Esophagus (tissue), 2 donors: Measurements from ENCODE around the gene USP40. TPM values are rescaled to one million over a fixed set of nuclear protein-coding genes. Genes with fewer than 3 reads are reported as not detected.
"Not testable (repeated sequence)": the region's sequence is repeated elsewhere in the genome, so short reads cannot be mapped to it uniquely, and the experiment has no call there.

ENCODE experiments used
- H3K27ac ChIP-seq, 2 donors: one replicate each; pipeline ENCODE4 v1.5.1; 2013; ENCODE audit warnings: low read depth in 2 of 2, mild to moderate bottlenecking in 2 of 2, inconsistent platforms in 1 of 2, low read length in 1 of 2, moderate library complexity in 1 of 2
- H3K27me3 ChIP-seq, 2 donors: one replicate each; pipeline ENCODE4 v1.6.1; 2013; ENCODE audit warnings: low read length in 2 of 2, control low read depth in 1 of 2, mild to moderate bottlenecking in 1 of 2; ENCODE audit not compliant: insufficient read depth in 2 of 2, control insufficient read depth in 1 of 2
- H3K36me3 ChIP-seq, 2 donors: one replicate each; pipeline ENCODE4 v1.6.1; 2013; ENCODE audit warnings: low read length in 1 of 2; ENCODE audit not compliant: control insufficient read depth in 2 of 2, insufficient read depth in 2 of 2
- H3K4me1 ChIP-seq, 2 donors: one replicate each; pipeline ENCODE4 v1.6.1; 2013; ENCODE audit warnings: low read length in 1 of 2; ENCODE audit not compliant: control insufficient read depth in 2 of 2, insufficient read depth in 2 of 2
- H3K4me3 ChIP-seq, 2 donors: one replicate each; pipeline ENCODE4 v1.5.1; 2013; ENCODE audit warnings: low read length in 2 of 2, mild to moderate bottlenecking in 2 of 2, low read depth in 1 of 2, moderate library complexity in 1 of 2
- H3K9me3 ChIP-seq, 2 donors: one replicate each; pipeline ENCODE4 v1.6.1; 2013; ENCODE audit warnings: mild to moderate bottlenecking in 2 of 2, low read depth in 1 of 2, low read length in 1 of 2, moderate library complexity in 1 of 2; ENCODE audit not compliant: control insufficient read depth in 2 of 2, insufficient read depth in 1 of 2
- WGBS, 2 donors: extraction: QIAGEN DNeasy Blood & Tissue Kit; methylation state at CpG; one replicate each; pipeline ENCODE4 v1.1.7; 2013; 5-methylcytosine and 5-hydroxymethylcytosine counted together
- polyA plus RNA-seq, 2 donors: library from polyadenylated mRNA; stranded (reverse); fragments of 200-250 nt; gene quantifications; one replicate each; pipeline ENCODE4 v1.2.3, GENCODE V29; 2013
- donor health status: healthy with polysubstance abuse.
- donor health status: Bipolar disorder and iron deficiency.

Gene USP40
- polyA plus RNA-seq, 2 donors: 14.2 to 29.9 TPM

GRCh38 chr2:233592706-233593105 lies 26.1 kb upstream of the USP40 start:
- not testable (repeated sequence) for H3K27me3 ChIP-seq, H3K4me1 ChIP-seq, H3K27ac ChIP-seq, H3K9me3 ChIP-seq, H3K36me3 ChIP-seq, H3K4me3 ChIP-seq
- WGBS, 2 donors: 95% methylated on average over 1 of the region's 1 CpG

GRCh38 chr2:233588400-233588799 lies 21.8 kb upstream of the USP40 start:
- Histone ChIP-seq H3K9me3 (no peaks in the 10 kb centered on the region), H3K4me1 (no peaks in the 10 kb centered on the region), H3K27me3 (no peaks in the 10 kb centered on the region), H3K27ac (no peak overlapping the region), H3K4me3 (no peak overlapping the region), H3K36me3 (no peaks in the 10 kb centered on the region)
- WGBS, 2 donors: 85 to 93% methylated on average over 2 of the region's 2 CpGs

- Histone ChIP-seq H3K4me3 (no peak overlapping the region), H3K27me3 (no peaks in the 10 kb centered on the region)
- WGBS, 2 donors: 86 to 91% methylated on average over 1 of the region's 1 CpG
These were observed 17.6 kb upstream of the USP40 start for GRCh38 chr2:233584210-233584609.

GRCh38 chr2:233583217-233583965 lies 16.8 kb upstream of the USP40 start:
- 79 to 80% methylated on average over 31 to 35 of the region's 35 CpGs for WGBS, 2 donors
- not testable (repeated sequence) for H3K4me1 ChIP-seq, H3K27me3 ChIP-seq, H3K4me3 ChIP-seq, H3K36me3 ChIP-seq, H3K9me3 ChIP-seq, H3K27ac ChIP-seq

More at GRCh38 chr2:233584210-233584609, 17.6 kb upstream of the USP40 start:
- H3K9me3 ChIP-seq: no peaks in the 10 kb centered on the region
- no peaks in the 10 kb centered on the region for H3K4me1 ChIP-seq
- H3K27ac ChIP-seq: no peak overlapping the region
- no peaks in the 10 kb centered on the region for H3K36me3 ChIP-seq

- not testable (repeated sequence) for H3K27me3 ChIP-seq, H3K9me3 ChIP-seq, H3K4me3 ChIP-seq, H3K4me1 ChIP-seq, H3K27ac ChIP-seq, H3K36me3 ChIP-seq
- 54 to 57% methylated on average over 5 of the region's 5 CpGs for WGBS, 2 donors
These were observed 10.8 kb upstream of the USP40 start for GRCh38 chr2:233577341-233577740.

GRCh38 chr2:233572468-233572867 lies 5.9 kb upstream of the USP40 start:
- Histone ChIP-seq H3K27me3 (no peaks in the 10 kb centered on the region), H3K9me3 (no peaks in the 10 kb centered on the region), H3K4me3 (no peak overlapping the region), H3K4me1 (no peaks in the 10 kb centered on the region), H3K27ac (no peak overlapping the region), H3K36me3 (no peaks in the 10 kb centered on the region)
- WGBS, 2 donors: 77 to 81% methylated on average over 4 of the region's 4 CpGs

- WGBS, 2 donors: 82 to 90% methylated on average over 2 of the region's 2 CpGs
- no peak overlapping the region for H3K27ac ChIP-seq
- no peaks in the 10 kb centered on the region for H3K27me3 ChIP-seq
- no peak overlapping the region for H3K4me3 ChIP-seq
- no peaks in the 10 kb centered on the region for H3K9me3 ChIP-seq
- H3K4me1 ChIP-seq: no peaks in the 10 kb centered on the region
- H3K36me3 ChIP-seq: no peaks in the 10 kb centered on the region
These were observed 4.9 kb upstream of the USP40 start for GRCh38 chr2:233571462-233571861.

GRCh38 chr2:233571001-233571400 lies 4.4 kb upstream of the USP40 start:
- 33 to 35% methylated on average over 1 of the region's 1 CpG for WGBS, 2 donors
- H3K4me3 ChIP-seq: no peak overlapping the region
- H3K27ac ChIP-seq: no peak overlapping the region
- no peaks in the 10 kb centered on the region for H3K9me3 ChIP-seq
- no peaks in the 10 kb centered on the region for H3K27me3 ChIP-seq
- H3K36me3 ChIP-seq: no peaks in the 10 kb centered on the region
- no peaks in the 10 kb centered on the region for H3K4me1 ChIP-seq

GRCh38 chr2:233565685-233566140 lies 869 bp downstream of the USP40 start:
- H3K9me3 ChIP-seq: no peaks in the 10 kb centered on the region
- peak overlapping the region in 1 of 2 donors; percentile 92 for H3K4me3 ChIP-seq
- peak overlapping the region; percentile 84 to 96 for H3K27ac ChIP-seq
- WGBS, 2 donors: 3% methylated on average over 6 of the region's 6 CpGs
- H3K27me3 ChIP-seq: no peaks in the 10 kb centered on the region
- no peaks in the 10 kb centered on the region for H3K36me3 ChIP-seq
- peaks cover 0 to 2% of the 10 kb centered on the region in 2 donors for H3K4me1 ChIP-seq
